ENCODE results near the gene JMJD7.

GRCh38 chr15:41881550-41881919, 53.6 kb downstream of the JMJD7 start:
- TF ChIP-seq CTCF (conservative IDR thresholded peaks at IDR 0.05; ENCODE audit: low read length): no peak
- no peak for TF ChIP-seq EZH2phosphoT487 (IDR thresholded peaks at IDR 0.05; ENCODE audit: borderline replicate concordance, low read depth, low read length)
